Activated T-helper 2 cell treated with anti-CD3 and anti-CD28 coated beads, Interferon-gamma antibody, Interleukin-2, Interleukin-4, amounts not matched to agents 10 μg/mL and 5 μg/mL and 100 μg/mL, durations not matched to agents 14 hours and 24 hours and 36 hours (primary cell): ENCODE results near the gene STK32B. TPM values are rescaled to one million over a fixed set of nuclear protein-coding genes. Genes with fewer than 3 reads are reported as not detected.
"Not testable (repeated sequence)": the region's sequence is repeated elsewhere in the genome, so short reads cannot be mapped to it uniquely, and the experiment has no call there.

ENCODE experiments used
- DNase-seq: peaks from one replicate; pipeline ENCODE4 v3.0.0; 2021; ENCODE audit warnings: low spot score
- H3K27ac Mint-ChIP-seq: one replicate; pipeline ENCODE4 v1.8.0; 2021; ENCODE audit warnings: mixed read lengths
- H3K27me3 Mint-ChIP-seq: one replicate; pipeline ENCODE4 v1.8.0; 2021; ENCODE audit warnings: low read depth, mixed read lengths
- H3K36me3 Mint-ChIP-seq: one replicate; pipeline ENCODE4 v1.8.0; 2021; ENCODE audit warnings: low read depth, mixed read lengths
- H3K4me1 Mint-ChIP-seq: one replicate; pipeline ENCODE4 v1.8.0; 2021; ENCODE audit warnings: low read depth, mixed read lengths
- H3K4me3 Mint-ChIP-seq: one replicate; pipeline ENCODE4 v1.8.0; 2021; ENCODE audit warnings: low read depth, mild to moderate bottlenecking, moderate library complexity, mixed read lengths
- H3K9me3 Mint-ChIP-seq: one replicate; pipeline ENCODE4 v1.8.0; 2021; ENCODE audit warnings: mixed read lengths
- intact Hi-C: fragments of 100-400 bp; cut with micrococcal nuclease; formaldehyde crosslinking; loops from one replicate; pipeline ENCODE4 v1.15.1; 2023
- total RNA-seq: library from RNA; stranded (reverse); gene quantifications from 2 replicates; pipeline ENCODE4 v1.2.3, GENCODE V29; 2022

STK32B gene
- total RNA-seq, 1 donor from 2014 or later = not detected

DNA sequence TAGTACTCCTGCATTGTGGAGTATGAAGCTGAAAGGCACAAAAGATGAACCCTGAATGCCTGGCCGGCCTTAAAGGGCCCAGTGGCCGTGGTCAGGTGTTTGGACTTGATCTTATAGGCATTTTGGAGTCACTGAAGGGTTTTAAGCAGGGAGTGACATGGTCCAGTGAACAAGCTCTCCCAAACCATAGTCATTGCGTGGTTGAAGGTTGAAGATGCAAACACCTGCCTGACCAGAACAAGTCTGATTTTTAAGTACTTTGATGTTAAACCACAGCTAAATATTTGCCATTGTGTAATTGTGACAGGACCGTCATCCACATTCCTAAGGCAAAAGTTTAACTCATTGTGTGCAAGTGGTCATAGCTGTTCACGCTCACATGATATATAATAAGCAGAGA is 3.3 kb downstream of the STK32B start:
- intact Hi-C loops = no loop called here
- Mint-ChIP-seq H3K4me3 (no peak overlapping the region), H3K4me1 (peaks cover 6% of the 10 kb centered on the region), H3K27ac (no peak overlapping the region), H3K27me3 (peaks cover 37% of the 10 kb centered on the region), H3K36me3 (no peaks in the 10 kb centered on the region), H3K9me3 (no peaks in the 10 kb centered on the region)
- no peak for DNase-seq

DNA sequence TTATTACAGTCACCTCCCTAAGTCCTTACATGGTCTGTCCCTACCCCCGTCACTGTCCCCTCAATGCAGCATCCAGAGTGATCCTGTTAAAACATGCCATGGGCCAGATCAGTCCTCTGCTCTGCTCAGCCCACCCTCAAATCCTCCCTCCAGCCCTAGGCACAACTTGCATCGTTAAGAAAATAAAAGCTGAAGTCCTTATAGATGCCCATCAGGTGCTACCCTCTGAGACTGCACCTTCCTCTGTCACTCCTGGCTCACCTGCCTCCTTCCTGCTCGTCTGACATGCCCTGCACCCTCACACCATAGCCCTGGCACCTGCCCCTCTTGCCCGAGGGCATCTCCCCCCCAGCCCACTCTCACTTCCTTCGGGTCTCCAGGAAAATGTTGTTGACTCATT is 4.1 kb downstream of the STK32B start:
- DNase-seq = no peak
- peaks cover 32% of the 10 kb centered on the region for H3K27me3 Mint-ChIP-seq
- H3K27ac Mint-ChIP-seq = no peak overlapping the region
- H3K9me3 Mint-ChIP-seq = no peaks in the 10 kb centered on the region
- intact Hi-C loops = no loop called here
- peaks cover 6% of the 10 kb centered on the region for H3K4me1 Mint-ChIP-seq
- no peak overlapping the region for H3K4me3 Mint-ChIP-seq
- no peaks in the 10 kb centered on the region for H3K36me3 Mint-ChIP-seq

DNA sequence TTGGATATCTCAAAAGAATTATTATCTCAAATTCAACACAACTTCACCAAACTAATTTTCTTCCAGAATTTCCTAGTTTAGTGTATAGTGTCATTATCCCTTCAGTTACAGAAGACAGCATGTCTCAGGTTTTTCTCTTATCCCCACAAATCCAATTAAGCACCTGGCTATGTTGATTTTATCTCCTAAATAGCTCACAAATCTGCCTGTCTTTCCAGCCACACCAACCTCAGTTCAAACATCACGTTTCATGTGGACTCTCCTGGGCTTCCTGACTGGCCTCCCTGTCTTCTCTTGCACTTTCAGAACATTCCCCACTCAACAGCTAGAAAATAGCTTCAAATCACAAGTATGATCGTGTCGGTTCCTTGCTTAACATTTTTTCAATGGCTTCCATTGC is 14.8 kb downstream of the STK32B start:
- no peak overlapping the region for H3K27ac Mint-ChIP-seq
- peaks cover 5% of the 10 kb centered on the region for H3K9me3 Mint-ChIP-seq
- DNase-seq = no peak
- no peaks in the 10 kb centered on the region for H3K36me3 Mint-ChIP-seq
- no peak overlapping the region for H3K4me3 Mint-ChIP-seq
- no peaks in the 10 kb centered on the region for H3K27me3 Mint-ChIP-seq
- no peaks in the 10 kb centered on the region for H3K4me1 Mint-ChIP-seq
- intact Hi-C loops = no loop called here

DNA sequence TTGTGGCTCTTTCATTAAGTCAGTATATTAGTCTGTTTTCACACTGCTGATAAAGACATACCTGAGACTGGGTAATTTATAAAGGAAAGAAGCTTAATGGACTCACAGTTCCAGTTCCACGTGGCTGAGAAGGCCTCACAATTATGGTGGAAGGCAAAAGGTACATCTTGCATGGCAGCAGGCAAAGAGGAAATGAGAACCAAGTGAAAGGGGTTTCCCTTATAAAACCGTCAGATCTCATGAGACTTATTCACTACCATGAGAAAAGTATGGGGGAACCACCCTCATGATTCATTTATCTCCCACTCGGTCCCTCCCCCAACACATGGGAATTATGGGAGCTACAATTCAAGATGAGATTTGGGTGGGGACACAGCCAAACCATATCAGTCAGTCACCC is 15.7 kb downstream of the STK32B start:
- H3K9me3 Mint-ChIP-seq, H3K27me3 Mint-ChIP-seq, H3K36me3 Mint-ChIP-seq, H3K4me3 Mint-ChIP-seq, intact Hi-C loops, H3K4me1 Mint-ChIP-seq, DNase-seq, H3K27ac Mint-ChIP-seq: not testable (repeated sequence)

DNA sequence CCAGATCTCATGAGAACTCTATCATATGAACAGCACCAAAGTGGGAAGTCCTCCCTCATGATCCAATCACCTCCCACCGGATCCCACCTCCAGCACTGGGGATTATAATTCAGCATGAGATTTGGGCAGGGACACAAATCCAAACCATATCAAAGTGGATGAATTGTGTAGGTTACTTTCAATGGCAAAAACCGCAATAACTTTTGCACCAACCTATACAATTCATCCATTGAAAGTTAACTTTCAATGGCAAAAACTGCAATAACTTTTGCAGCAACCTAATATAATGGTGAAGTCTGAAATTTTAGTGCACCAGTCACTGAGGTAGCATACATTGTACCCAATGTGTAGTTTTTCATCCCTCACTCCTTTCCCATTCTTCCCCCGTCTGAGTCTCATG is 16.6 kb downstream of the STK32B start:
- intact Hi-C loops = no loop called here
- peaks cover 5% of the 10 kb centered on the region for H3K9me3 Mint-ChIP-seq
- no peak for DNase-seq

DNA sequence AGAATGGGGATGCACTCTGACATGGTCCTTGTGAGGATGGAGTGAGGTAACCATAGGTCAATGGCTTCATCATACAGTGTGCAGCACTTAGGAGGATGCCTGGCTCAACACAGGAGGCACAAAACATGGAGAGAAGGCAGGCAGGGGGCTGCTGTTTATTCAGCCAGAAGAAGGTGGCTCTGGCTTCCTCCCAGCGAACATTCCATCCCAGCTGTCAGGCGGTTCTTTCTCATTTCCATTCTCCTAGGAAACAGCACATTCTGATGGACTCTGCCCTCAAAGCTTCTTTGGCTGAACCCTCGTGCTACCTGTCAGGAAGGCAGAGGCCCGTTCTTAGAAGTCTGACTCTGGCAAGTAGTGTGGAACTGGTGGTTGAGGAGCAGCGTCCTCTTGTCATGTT is 18.6 kb downstream of the STK32B start:
- DNase-seq = no peak
- intact Hi-C loops = no loop called here
- Mint-ChIP-seq H3K27ac (no peak overlapping the region), H3K4me3 (no peak overlapping the region), H3K27me3 (no peaks in the 10 kb centered on the region), H3K9me3 (peaks cover 5% of the 10 kb centered on the region), H3K36me3 (no peaks in the 10 kb centered on the region), H3K4me1 (no peaks in the 10 kb centered on the region)

More for the DNA sequence above, 16.6 kb downstream of the STK32B start:
- H3K27me3 Mint-ChIP-seq = no peaks in the 10 kb centered on the region
- H3K36me3 Mint-ChIP-seq = no peaks in the 10 kb centered on the region
- H3K4me3 Mint-ChIP-seq = no peak overlapping the region
- no peaks in the 10 kb centered on the region for H3K4me1 Mint-ChIP-seq
- no peak overlapping the region for H3K27ac Mint-ChIP-seq

DNA sequence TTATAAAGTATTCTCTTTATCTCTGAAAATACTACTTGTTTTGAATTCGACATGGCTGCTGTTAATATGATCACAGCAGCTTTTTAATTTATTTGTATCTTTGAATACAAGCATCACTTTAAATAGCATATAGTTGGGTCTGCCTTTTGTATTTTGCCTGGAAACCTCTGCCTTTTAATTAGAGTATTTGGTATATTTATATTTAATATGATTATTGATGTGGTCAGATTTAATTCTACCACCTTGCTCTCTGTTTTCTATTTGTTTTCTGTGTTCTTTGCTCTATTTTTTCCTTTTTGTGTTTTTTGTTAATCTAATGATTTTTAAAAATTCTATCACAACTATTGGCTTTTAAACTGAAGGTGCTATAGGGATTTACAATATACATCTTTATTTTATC is 21.7 kb downstream of the STK32B start:
- H3K27ac Mint-ChIP-seq = no peak overlapping the region
- H3K27me3 Mint-ChIP-seq = no peaks in the 10 kb centered on the region
- H3K4me1 Mint-ChIP-seq = no peaks in the 10 kb centered on the region
- no peak overlapping the region for H3K4me3 Mint-ChIP-seq
- DNase-seq = no peak
- H3K9me3 Mint-ChIP-seq = peaks cover 5% of the 10 kb centered on the region
- no peaks in the 10 kb centered on the region for H3K36me3 Mint-ChIP-seq
- intact Hi-C loops = no loop called here

DNA sequence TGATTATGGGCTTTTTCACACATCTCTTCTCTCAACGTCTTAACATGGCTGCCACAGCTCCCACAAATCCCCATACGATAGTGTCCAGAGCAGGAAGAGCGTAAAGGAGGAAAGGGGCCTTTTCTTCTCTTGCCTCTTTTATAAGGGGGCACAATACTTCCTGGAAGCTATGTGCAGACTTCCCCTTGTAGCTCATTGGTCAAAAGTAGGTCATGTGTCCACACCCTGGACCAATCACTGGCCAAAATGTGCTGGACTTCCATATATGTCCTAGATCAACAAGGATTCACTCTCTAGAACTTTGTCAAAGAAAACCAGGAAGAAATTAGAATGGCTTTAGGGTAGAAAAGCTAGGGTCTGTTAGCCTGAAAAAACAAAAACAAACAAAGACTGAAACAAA is 26.7 kb downstream of the STK32B start:
- H3K4me3 Mint-ChIP-seq = no peak overlapping the region
- H3K4me1 Mint-ChIP-seq = no peaks in the 10 kb centered on the region
- H3K27me3 Mint-ChIP-seq = no peaks in the 10 kb centered on the region
- H3K9me3 Mint-ChIP-seq = peaks cover 6% of the 10 kb centered on the region
- no peaks in the 10 kb centered on the region for H3K36me3 Mint-ChIP-seq
- intact Hi-C loops = no loop called here
- no peak for DNase-seq
- no peak overlapping the region for H3K27ac Mint-ChIP-seq

DNA sequence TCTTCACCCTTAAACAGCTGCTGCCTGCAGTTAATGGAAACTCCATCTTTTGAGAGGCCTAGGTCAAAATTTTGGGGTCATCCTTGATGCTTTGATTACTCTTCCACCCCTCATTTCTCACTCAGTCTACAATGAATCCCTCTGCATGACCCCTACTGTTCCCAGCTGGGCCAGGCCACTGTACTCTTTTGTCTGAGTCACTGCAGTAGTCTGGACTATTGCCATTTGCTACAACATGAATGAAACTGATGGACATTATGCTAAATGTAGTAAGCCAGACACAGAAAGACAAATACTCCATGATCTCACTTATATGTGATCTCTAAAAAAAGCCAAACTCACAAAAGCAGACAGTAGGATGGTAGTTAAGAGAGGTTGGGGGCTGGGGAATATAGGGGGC is 28.3 kb downstream of the STK32B start:
- H3K27ac Mint-ChIP-seq = no peak overlapping the region
- H3K36me3 Mint-ChIP-seq = no peaks in the 10 kb centered on the region
- peaks cover 6% of the 10 kb centered on the region for H3K9me3 Mint-ChIP-seq
- H3K4me3 Mint-ChIP-seq = no peak overlapping the region
- no peaks in the 10 kb centered on the region for H3K4me1 Mint-ChIP-seq
- no peak for DNase-seq
- intact Hi-C loops = no loop called here
- no peaks in the 10 kb centered on the region for H3K27me3 Mint-ChIP-seq

DNA sequence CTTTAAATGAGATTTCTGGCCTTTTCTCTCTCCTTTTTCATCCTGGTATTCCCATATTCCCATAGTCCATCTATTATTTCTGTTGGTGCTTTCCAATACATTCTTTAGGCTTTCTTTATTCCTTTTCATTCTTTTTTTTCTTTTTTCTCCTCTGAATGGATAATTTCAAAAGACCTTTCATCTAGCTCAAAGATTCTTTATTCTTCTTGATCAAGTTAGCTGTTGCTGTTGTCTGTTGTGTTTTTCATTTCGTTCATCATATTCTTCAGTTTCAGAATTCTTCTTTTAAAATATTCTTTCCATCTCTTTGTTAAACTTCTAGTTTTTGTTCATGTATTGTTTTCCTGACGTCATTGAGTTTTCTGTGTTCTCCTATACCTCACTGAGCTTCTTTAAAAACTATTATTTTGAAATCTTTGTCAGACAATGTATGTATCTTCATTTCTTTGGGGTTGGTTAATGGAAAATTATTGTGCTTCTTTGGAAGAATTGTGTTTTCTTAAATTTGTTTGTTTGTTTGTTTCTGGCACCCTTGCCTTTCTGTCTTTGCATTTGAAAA is 30.2 kb downstream of the STK32B start:
- H3K27me3 Mint-ChIP-seq = no peaks in the 10 kb centered on the region
- DNase-seq = no peak
- intact Hi-C loops = no loop called here
- no peaks in the 10 kb centered on the region for H3K4me1 Mint-ChIP-seq
- no peak overlapping the region for H3K27ac Mint-ChIP-seq
- H3K4me3 Mint-ChIP-seq = no peak overlapping the region
- H3K36me3 Mint-ChIP-seq = no peaks in the 10 kb centered on the region
- H3K9me3 Mint-ChIP-seq = peaks cover 17% of the 10 kb centered on the region

DNA sequence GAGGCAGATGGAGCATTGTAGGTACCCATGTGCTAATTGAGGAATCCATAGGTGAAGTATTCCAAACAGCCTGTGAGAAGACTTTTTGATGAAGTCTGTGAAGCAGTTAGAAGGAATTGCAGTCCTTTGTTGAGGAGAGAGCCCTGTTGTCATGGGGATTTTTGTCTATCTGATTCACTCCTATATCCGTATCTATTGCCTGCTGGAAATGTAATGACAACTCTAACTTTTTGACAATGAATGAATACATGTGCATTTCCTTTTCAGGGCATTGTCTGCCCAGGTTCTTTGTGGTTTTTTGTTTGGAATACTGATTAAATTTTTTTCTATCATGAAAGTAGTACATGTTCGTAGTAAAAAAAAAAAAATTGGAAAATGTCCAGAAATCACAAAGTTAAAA is 31.1 kb downstream of the STK32B start:
- H3K36me3 Mint-ChIP-seq = no peaks in the 10 kb centered on the region
- H3K4me3 Mint-ChIP-seq = no peak overlapping the region
- intact Hi-C loops = no loop called here
- peaks cover 19% of the 10 kb centered on the region for H3K9me3 Mint-ChIP-seq
- H3K27me3 Mint-ChIP-seq = no peaks in the 10 kb centered on the region
- no peak overlapping the region for H3K27ac Mint-ChIP-seq
- H3K4me1 Mint-ChIP-seq = no peaks in the 10 kb centered on the region
- DNase-seq = no peak

DNA sequence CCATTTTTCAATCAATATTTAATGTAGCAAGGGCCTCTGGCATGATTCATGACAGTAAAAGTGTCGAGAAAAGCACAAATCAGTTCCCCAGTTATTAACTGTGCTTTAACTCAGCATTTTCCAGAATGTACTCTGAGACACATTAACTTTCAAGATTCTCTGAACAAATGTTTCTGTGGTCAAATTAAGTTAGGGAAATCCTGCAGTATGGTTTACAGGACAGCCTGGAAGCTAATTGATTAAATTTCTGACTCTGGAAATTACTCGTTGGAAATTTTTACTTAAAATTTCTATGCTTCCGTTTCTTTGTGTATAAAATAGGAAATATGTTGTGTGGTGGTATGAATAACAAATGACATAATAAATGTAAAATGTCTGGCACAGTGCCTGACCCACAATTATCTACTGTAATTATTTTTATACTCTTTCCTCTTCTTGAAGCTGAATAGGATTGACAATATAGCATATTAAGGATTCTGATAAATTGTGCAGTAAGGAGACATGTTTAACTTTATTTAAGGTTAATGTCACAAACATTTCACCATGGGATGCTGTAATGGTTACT is 33.7 kb downstream of the STK32B start:
- no peak for DNase-seq
- Mint-ChIP-seq H3K4me1 (no peaks in the 10 kb centered on the region), H3K4me3 (no peak overlapping the region), H3K36me3 (no peaks in the 10 kb centered on the region), H3K27ac (no peak overlapping the region), H3K27me3 (no peaks in the 10 kb centered on the region), H3K9me3 (peaks cover 19% of the 10 kb centered on the region)
- intact Hi-C loops = no loop called here

DNA sequence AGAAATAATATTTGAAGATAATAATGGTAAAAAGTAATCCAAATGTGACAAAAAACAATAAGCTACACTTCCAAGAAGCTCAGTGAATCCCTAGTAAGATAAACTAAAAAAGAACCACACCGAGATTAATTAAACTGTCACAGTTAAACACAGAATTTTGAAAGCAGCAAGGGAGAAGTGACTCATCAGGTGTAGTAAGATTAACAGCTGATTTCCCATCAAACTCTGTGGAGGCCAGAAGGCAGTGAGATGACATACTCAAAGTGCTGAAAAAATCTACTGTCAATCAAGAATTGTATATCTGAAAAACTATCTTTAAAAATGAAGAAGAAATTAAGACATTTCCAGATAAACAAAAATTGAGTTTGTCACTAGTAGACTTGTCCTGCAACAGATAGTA is 35.3 kb downstream of the STK32B start:
- no peak for DNase-seq
- Mint-ChIP-seq H3K4me1 (no peaks in the 10 kb centered on the region), H3K36me3 (no peaks in the 10 kb centered on the region), H3K4me3 (no peak overlapping the region), H3K9me3 (peaks cover 15% of the 10 kb centered on the region), H3K27me3 (no peaks in the 10 kb centered on the region), H3K27ac (no peak overlapping the region)
- intact Hi-C loops = no loop called here

DNA sequence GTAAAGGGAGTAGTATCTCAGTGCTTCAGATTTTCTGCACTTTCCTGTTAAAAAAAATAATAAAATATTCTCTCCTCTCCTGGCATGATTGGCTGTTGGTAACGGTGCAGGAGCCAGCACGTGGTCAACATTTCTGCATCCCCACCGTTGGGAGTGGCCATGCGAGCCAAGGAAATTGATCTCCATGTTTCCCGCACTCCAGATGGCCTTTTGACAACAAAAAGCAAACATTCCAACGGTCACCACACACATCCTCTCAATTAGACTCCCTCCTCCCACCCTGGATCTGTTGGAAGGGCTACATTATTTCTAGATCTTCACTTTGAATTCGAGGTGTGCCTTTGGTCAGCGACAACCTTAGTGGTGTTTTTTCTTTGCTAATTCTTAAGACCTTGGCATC is 45.0 kb downstream of the STK32B start:
- intact Hi-C loops = no loop called here
- Mint-ChIP-seq H3K36me3 (no peaks in the 10 kb centered on the region), H3K4me1 (no peaks in the 10 kb centered on the region)

More for the DNA sequence above, 45.0 kb downstream of the STK32B start:
- H3K4me3 Mint-ChIP-seq = no peak overlapping the region
- DNase-seq = no peak
- H3K27ac Mint-ChIP-seq = no peak overlapping the region
- H3K27me3 Mint-ChIP-seq = no peaks in the 10 kb centered on the region
- H3K9me3 Mint-ChIP-seq = peaks cover 4% of the 10 kb centered on the region
